Measurements from ENCODE around the gene RPL41.
A peak's percentile ranks its signal among the peaks of the same experiment; 100 is the strongest.
"Not testable (repeated sequence)": the region's sequence is repeated elsewhere in the genome, so short reads cannot be mapped to it uniquely, and the experiment has no call there.

RPL41 gene

DNA sequence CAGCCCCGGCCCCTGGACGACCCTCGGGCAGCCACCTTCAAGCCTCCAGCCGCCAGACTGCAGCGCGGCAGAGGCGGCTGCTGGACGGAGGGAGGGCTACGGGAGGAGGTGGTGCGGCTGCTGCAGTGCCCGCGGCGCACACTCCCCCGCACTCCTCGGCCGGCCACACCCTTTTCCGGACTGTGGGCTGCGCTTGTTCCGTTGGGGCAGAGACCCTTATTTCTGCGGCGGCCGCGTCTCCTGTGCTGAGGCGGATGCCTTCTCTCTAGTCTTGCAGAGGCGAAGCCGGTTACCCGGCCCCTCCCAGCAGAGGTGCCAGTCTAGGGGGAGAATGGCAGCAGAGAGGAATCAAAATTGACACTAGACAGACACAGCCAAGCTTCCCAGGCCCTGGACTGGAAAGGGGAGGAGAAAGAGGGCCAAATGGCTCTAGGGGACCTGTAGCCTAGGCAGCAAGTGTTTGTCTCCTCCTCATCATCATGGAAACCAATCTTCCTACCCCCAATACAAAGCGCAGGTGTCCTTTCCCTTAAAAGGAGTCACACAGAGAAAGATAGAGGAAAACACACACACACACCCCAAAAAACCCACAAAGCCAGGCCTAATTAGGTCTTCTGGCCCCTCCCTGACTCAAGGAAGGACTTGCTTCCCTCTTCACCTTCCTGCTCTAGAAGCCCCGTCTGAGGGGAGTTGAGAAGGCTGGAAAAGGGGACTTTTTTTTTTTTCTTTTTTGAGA is 12.9 kb downstream of the RPL41 start:
- DNase-seq, result no peak

DNA sequence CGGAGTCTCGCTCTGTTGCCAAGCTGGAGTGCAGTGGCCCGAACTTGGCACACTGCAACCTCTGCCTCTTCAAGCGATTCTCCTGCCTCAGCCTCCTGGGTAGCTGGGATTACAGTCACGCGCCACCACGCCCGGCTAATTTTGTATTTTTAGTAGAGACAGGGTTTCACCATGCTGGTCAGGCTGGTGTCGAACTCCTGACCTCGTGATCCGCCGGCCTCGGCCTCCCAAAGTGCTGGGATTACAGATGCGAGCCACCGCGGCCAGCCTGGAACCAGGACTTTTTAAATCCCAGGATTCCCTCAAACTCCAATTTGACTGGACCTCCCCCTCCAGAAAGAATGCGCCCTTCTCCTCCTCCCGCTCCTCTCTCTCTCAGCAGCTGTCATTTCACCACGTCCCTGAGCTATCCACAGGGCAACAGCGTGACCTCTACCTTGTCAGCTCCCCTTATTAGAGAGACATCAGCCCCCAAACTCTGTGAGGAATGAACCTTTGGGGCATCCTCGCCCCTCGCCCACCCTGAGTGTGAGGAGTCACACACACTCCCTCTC is 13.6 kb downstream of the RPL41 start:
- no peak for DNase-seq

- DNase-seq, result no peak
Measured at GRCh38 chr12:56130876-56131275, 14.4 kb downstream of the RPL41 start.

DNA sequence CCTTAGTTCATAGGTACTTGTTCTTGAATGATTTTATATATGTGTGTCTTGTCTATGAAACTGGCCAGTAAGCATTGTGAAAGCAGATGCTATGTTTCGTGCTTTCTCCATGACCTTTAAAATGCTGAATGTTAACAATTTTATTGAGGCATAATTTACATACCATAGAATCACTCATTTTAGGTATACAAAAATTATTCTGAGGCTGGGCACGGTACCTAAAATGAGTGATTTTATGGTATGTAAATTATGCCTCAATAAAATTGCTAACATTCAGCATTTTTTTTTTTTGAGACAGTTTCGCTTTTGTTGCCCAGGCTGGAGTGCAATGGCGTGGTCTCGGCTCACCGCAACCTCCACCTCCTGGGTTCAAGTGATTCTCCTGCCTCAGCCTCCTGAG is 18.5 kb downstream of the RPL41 start:
- DNase-seq, result no peak

GRCh38 chr12:56137853-56138571 is 21.6 kb downstream of the RPL41 start:
- no peak for DNase-seq

DNA sequence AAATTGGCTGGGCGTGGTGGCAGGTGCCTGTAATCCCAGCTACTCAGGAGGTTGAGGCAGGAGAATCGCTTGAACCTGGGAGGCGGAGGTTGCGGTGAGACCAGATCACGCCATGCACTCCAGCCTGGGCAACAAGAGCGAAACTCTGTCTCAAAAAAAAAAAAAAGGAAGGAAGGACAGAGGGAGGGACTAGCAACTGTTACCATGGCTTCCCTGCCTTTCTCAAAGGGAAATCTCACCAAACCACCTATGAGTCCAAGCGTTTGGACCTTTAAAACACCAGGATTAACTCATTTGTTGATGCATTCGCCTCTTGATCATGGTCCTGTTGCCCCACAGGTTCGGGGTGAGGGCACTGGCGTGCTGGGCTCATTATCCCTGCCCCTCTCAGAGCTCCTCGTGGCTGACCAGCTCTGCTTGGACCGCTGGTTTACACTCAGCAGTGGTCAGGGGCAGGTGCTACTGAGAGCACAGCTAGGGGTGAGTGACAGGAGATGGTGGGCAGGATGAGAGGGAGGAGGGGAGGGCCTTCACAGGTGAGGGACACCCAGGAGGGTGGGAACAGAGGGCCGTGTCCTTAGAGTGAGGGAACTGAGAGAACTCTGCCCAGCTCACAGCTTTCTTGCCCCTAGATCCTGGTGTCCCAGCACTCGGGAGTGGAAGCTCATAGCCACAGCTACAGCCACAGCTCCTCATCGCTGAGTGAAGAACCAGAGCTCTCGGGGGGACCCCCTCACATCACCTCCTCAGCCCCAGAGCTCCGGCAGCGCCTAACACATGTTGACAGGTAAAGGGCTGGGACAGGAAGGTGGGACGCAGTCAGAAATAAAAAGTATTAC is 25.7 kb downstream of the RPL41 start:
- DNase-seq, result no peak

DNA sequence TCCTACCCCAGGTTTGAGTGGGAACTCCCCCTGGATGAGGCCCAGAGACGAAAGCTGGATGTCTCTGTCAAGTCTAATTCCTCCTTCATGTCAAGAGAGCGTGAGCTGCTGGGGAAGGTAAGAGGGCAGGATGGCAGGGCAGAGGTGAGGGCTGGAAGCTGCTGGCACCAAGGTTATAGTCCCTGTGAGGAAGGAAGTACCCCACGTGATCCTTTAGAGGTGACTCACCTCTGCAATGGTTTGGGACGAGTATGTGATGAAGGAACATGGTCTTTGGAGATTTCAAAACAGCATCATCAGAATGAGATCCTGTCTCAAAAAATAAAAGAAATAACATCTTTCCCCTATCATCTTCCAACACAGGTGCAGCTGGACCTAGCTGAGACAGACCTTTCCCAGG is 26.8 kb downstream of the RPL41 start:
- no peak for DNase-seq

- DNase-seq, result no peak
Measured at GRCh38 chr12:56143870-56144269, 27.4 kb downstream of the RPL41 start.

DNA sequence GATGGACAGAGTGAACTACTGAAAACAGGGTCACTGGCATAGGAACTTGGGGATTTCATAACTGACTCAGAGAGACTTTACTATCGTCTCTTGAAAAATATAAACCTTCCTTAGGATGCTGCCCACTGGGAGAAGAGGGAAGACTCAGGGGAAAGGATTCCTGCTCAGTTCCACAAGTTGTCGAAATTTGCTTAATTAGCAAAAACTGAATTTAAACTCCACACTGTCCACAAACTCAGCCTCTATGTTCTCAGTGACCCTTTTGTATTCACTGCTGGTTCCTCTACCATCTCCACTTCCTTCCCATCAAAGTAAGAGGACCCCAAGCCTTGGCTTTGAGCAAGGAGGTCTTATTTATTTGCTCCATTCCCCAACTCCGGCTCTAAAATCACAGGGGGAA is 28.8 kb downstream of the RPL41 start:
- DNase-seq, result no peak

DNA sequence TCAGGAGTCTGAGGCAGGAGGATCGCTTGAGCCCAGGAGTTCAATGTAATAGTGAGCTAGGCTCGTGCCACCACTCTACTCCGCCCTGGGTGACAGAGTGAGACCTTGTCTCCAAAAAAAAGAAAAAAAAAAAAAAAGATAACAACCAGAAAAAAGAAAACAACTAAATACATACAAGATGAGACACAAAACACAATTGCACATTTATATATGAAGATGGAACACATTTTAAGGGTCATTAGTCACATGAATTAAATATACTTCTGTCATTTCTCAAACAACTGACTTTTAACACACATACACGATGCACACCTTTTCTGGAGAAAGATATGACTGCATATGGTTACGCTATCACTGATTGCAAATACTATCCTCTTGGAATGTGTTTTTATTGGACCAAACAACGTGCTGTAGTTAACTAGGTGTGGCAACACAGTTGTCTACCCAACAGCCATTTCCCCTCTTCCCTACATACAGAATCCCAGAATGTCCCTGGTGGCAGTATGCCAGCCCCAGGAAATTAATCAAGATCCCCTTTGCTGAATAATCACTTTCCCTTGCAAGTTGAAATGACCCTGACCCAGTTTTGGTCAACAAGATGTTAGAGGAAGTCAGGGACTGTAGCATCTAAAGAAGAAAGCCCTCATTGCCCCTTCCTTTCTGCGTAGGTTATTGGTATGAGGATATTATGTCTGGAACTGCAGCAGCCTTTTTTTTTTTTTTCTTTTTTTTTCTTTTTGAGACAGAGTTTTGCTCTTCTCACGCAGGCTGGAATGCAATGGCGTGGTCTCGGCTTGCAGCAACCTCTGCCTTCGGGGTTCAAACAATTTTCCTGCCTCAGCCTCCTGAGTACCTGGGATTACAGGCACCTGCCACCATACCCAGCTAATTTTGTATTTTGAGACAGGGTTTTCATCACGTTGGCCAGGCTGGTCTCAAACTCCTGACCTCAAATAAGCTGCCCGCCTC is 30.3 kb downstream of the RPL41 start:
- DNase-seq, result no peak

GRCh38 chr12:56150563-56150962 is 34.1 kb downstream of the RPL41 start:
- DNase-seq, result no peak

GRCh38 chr12:56151672-56152131 is 35.3 kb downstream of the RPL41 start:
- no peak for DNase-seq

- DNase-seq, result peak; percentile 93
Measured at GRCh38 chr12:56152132-56152755, 35.8 kb downstream of the RPL41 start, which contains the start of gene MYL6B. Gene MYL6B, plus strand, starts transcription at chr12:56152587. Its CDS starts 1,332 bp downstream, at chr12:56153919.

DNA sequence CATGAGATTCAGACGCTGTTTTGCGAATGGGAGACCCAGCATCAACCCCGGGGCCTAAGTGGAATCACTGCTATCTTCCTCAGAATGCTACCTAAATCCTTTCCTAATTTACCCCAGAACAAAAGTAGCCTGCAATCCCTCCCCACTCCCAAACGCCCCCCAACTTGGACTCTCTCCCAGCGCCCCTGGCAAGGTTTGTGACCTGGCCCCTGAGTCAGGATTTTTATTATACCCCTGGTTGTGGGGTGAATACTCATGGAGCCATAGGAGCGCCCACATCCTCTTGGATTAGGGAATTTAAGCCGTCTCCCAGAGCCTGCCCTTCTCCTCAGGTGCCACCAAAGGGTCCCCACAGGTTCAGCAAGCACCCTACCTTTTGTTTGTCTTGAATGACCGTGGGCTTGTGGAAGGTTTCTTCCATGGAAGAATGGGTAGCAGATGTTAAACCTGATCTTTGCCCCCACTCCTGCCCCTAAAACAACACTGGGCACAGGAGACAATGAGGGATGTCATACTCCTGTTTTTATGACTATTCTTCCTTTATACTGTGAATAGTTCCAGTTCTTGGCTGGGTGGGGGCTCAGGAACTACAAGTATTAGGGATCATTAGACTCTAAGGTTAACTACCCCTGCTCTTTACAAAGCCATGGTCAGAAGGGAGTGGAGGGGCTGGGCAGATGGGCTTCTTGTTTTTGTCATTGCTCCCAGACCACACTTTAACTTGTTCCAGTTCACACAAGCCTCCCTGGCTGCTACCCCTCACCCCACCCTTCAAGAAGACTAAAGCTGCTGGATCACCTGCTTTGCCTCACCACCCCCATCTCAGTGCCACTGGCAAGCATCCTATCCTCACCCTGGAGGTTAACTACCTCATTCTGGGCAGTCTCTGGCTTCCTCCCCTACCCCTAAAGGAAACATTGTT is 36.6 kb downstream of the RPL41 start:
- DNase-seq, result no peak

- no peak for DNase-seq
Measured at GRCh38 chr12:56153678-56154065, 37.2 kb downstream of the RPL41 start.

DNA sequence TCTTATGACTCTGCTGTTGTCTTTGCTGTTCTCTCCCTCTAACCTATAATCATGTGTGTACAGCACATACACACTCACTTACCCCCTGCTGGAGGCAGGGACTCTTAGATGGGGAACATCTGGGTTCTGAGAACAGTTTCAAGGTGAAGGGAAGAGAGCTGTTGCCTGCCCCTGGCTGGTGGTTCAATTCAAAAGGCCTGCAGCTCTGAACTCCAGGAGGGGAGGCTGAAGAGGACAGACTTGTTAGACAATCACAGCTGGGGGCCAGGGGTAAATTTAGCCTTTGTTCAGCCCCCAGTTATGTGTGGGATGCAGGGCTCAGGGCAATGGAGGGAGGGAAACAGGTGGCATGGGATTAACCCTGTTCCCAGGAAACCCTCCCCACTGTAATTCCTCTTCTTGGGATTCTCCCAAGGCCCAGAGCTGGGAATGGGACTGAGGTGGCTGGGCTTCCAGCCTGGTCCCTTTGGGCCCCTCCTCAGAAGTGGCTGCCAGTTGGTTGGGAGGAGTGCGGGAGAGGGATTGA is 37.9 kb downstream of the RPL41 start:
- no peak for DNase-seq

- DNase-seq, result no peak
Measured at GRCh38 chr12:56154818-56155217, 38.4 kb downstream of the RPL41 start.

DNA sequence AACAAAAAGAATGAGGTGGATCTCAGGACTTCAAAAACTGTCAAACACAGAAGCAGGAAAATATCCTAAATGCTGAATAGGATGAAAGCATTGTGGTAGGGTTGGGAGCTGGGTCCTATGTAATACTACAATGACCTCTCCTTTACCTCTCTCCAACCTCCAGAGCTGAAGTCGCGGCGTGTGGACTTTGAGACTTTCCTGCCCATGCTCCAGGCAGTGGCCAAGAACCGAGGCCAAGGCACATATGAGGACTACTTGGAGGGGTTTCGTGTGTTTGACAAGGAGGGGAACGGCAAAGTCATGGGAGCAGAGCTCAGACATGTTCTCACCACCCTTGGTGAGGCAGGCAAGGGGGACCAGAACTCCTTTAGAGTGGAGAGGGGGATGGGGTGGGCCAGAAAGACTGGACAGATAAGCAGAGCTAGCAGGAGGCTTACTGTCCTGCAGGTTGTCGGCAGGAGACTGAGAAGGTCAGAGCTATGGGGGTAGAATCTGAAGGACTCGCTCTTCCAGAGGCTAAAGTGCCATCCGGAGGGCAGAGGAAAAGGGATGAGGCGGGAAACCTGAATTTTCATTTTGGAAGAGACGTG is 38.9 kb downstream of the RPL41 start:
- no peak for DNase-seq

GRCh38 chr12:56156464-56157200 is 40.2 kb downstream of the RPL41 start:
- DNase-seq, result not testable (repeated sequence)

Measured in midbrain (tissue), 1 donor.